HPDE6-E6E7 (cell line): ENCODE results near the gene RNF215.

Experiments used
- DNase-seq: peaks from one replicate; pipeline ENCODE4 v3.0.0; 2011; ENCODE audit warnings: missing footprints; ENCODE audit errors: extremely low spot score

Gene RNF215

DNA sequence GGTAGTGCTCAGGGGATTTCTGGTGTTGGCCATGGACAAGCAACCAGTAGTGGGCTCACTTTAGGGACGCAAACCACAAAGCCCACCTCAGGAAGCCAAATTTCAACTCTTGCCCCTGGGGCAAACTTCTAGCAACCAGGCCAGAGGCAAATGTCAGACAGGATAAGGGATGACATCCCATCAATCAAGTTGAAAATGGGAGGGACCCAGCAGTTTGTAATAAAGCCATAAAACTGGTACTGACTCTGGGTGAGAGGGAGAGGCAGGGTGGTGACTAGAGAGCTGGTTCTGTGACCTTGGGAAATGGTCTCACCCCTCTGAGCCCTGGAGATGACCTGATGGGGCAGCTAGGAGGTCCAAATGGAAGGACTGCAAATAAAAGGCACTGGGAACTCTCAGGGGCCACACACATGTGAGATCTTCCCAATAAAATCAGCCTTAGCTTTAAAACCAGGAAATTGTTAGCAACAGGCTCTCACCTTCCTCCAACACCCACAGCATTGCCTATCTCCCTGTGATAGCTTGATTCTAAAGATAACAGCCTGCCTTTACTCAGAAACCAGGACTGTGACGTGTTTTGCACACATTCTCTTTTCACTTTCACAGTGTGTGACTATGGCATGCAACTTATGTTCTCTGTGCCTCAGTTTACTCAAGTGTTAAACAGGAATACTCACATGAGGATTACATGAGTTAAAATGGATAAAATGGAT is 54.1 kb downstream of the RNF215 start:
- no peak for DNase-seq

DNA sequence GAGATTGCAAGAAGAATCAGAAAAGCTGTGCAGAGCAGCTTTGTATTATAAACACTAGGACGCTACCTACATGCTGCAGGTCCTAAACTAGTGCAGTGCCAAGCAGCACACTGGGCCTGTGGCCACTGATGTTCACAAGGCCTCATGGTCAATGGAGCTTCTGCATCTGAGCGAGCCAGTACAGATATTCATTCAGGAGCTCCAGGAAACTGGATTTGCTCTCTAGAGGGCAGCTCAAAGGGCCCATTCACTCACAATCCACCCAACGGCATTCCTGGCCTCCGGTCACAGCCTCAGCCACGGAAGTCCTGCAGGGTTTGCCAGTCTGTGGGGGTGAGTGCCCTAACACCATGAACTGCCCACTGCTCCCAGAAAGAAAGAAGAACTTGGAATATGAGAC is 54.7 kb downstream of the RNF215 start:
- no peak for DNase-seq
